Liver (tissue), 9 donors: ENCODE measurements around the gene MAPK6. TPM values are rescaled to one million over a fixed set of nuclear protein-coding genes. Genes with fewer than 3 reads are reported as not detected.
"Not testable (repeated sequence)": the region's sequence is repeated elsewhere in the genome, so short reads cannot be mapped to it uniquely, and the experiment has no call there.

Source experiments
- DNase-seq: peaks from one replicate; pipeline ENCODE4 v3.0.0-alpha.2; 2017; ENCODE audit warnings: low spot score
- H3K27ac ChIP-seq, 2 donors: one replicate each; pipeline ENCODE4 v1.7.0; 2013; ENCODE audit warnings: inconsistent platforms in 2 of 2, low read length in 2 of 2, control low read depth in 1 of 2, low read depth in 1 of 2, mild to moderate bottlenecking in 1 of 2
- H3K27me3 ChIP-seq, 4 donors: one replicate each; pipeline versions ENCODE4 v1.6.1 to v1.7.0; 2013; ENCODE audit warnings: low read length in 3 of 4, inconsistent platforms in 1 of 4, mild to moderate bottlenecking in 1 of 4, moderate library complexity in 1 of 4; ENCODE audit not compliant: control insufficient read depth in 4 of 4, insufficient read depth in 4 of 4
- H3K36me3 ChIP-seq, 4 donors: one replicate each; pipeline versions ENCODE4 v1.6.1 to v1.7.0; 2013; ENCODE audit warnings: low read length in 3 of 4, mild to moderate bottlenecking in 3 of 4, low read depth in 1 of 4, moderate library complexity in 1 of 4; ENCODE audit not compliant: control insufficient read depth in 4 of 4, insufficient read depth in 3 of 4
- H3K4me1 ChIP-seq, 4 donors: one replicate each; pipeline versions ENCODE4 v1.6.1 to v1.7.0; 2013; ENCODE audit warnings: low read length in 3 of 4, mild to moderate bottlenecking in 3 of 4, moderate library complexity in 1 of 4; ENCODE audit not compliant: control insufficient read depth in 4 of 4, insufficient read depth in 4 of 4
- H3K4me3 ChIP-seq, 3 donors: one replicate each; pipeline versions ENCODE4 v1.6.1 to v1.7.0; 2013; ENCODE audit warnings: low read length in 3 of 3, control low read depth in 1 of 3, low read depth in 1 of 3, mild to moderate bottlenecking in 1 of 3
- H3K9ac ChIP-seq, 2 donors: one replicate each; pipeline ENCODE4 v1.7.0; 2013; ENCODE audit warnings: low read length in 2 of 2, mild to moderate bottlenecking in 2 of 2, moderate library complexity in 2 of 2, control low read depth in 1 of 2, low read depth in 1 of 2
- H3K9me3 ChIP-seq, 4 donors: one replicate each; pipeline versions ENCODE4 v1.6.1 to v1.7.0; 2013; ENCODE audit warnings: low read length in 3 of 4; ENCODE audit not compliant: control insufficient read depth in 4 of 4
- ATF3 ChIP-seq: IDR thresholded peaks from 2 replicates; pipeline ENCODE4 v1.6.1; 2016; ENCODE audit warnings: antibody characterized with exemption
- CTCF ChIP-seq: fragments of 150-350 bp; IDR thresholded peaks from 2 replicates; pipeline ENCODE4 v1.5.1; 2017; ENCODE audit warnings: improper control_type of control experiment, low read depth, low read length; ENCODE audit not compliant: missing input control
- EGR1 ChIP-seq, 2 donors: IDR thresholded peaks; 2 replicates each; pipeline ENCODE4 v1.6.1; 2016 to 2018; ENCODE audit warnings: antibody characterized with exemption in 2 of 2, low read depth in 2 of 2
- FOXA1 ChIP-seq: IDR thresholded peaks from 2 replicates; pipeline ENCODE4 v1.6.1; 2016; ENCODE audit warnings: antibody characterized with exemption
- FOXA2 ChIP-seq: IDR thresholded peaks from 2 replicates; pipeline ENCODE4 v1.6.1; 2016; ENCODE audit warnings: antibody characterized with exemption
- GABPA ChIP-seq, 2 donors: IDR thresholded peaks in 1 of 2; conservative IDR thresholded peaks in 1 of 2; 2 replicates each; pipeline ENCODE4 v1.6.1; 2016; ENCODE audit warnings: antibody characterized with exemption in 2 of 2, mild to moderate bottlenecking in 1 of 2, moderate library complexity in 1 of 2
- HNF4A ChIP-seq, 2 donors: conservative IDR thresholded peaks; 2 replicates each; pipeline ENCODE4 v1.6.1; 2016; ENCODE audit warnings: antibody characterized with exemption in 2 of 2, mild to moderate bottlenecking in 2 of 2
- HNF4G ChIP-seq: IDR thresholded peaks from 2 replicates; pipeline ENCODE4 v1.6.1; 2016; ENCODE audit warnings: antibody characterized with exemption
- JUND ChIP-seq, 2 donors: IDR thresholded peaks; 2 replicates each; pipeline ENCODE4 v1.6.1; 2016; ENCODE audit warnings: antibody characterized with exemption in 2 of 2
- MAX ChIP-seq: IDR thresholded peaks from 2 replicates; pipeline ENCODE4 v1.6.1; 2016; ENCODE audit warnings: antibody characterized with exemption
- NR2F2 ChIP-seq: IDR thresholded peaks from 2 replicates; pipeline ENCODE4 v1.6.1; 2016; ENCODE audit warnings: antibody characterized with exemption
- RAD21 ChIP-seq, 2 donors: IDR thresholded peaks; 2 replicates each; pipeline ENCODE4 v1.6.1; 2016; ENCODE audit warnings: antibody characterized with exemption in 2 of 2, mild to moderate bottlenecking in 2 of 2
- RXRA ChIP-seq, 2 donors: IDR thresholded peaks; 2 replicates each; pipeline ENCODE4 v1.6.1; 2017 to 2018; ENCODE audit warnings: antibody characterized with exemption in 2 of 2, mild to moderate bottlenecking in 1 of 2
- SP1 ChIP-seq: IDR thresholded peaks from 2 replicates; pipeline ENCODE4 v1.6.1; 2018; ENCODE audit warnings: antibody characterized with exemption, mild to moderate bottlenecking
- TAF1 ChIP-seq: conservative IDR thresholded peaks from 2 replicates; pipeline ENCODE4 v1.6.1; 2016; ENCODE audit warnings: antibody characterized with exemption, mild to moderate bottlenecking
- YY1 ChIP-seq: IDR thresholded peaks from 2 replicates; pipeline ENCODE4 v1.6.1; 2016; ENCODE audit warnings: antibody characterized with exemption, mild to moderate bottlenecking
- WGBS: extraction: QIAGEN DNeasy Blood & Tissue Kit; methylation state at CpG from one replicate; pipeline ENCODE4 v1.1.7; 2013; 5-methylcytosine and 5-hydroxymethylcytosine counted together
- polyA plus RNA-seq, 2 donors: library from polyadenylated mRNA; stranded (reverse) in 1 of 2; unstranded in 1 of 2; fragments of 200-250 nt in 1 of 2; fragments of >200 nt in 1 of 2; fragmentation: Nextera tagmentation in 1 of 2; extraction: Ambion mirVana in 1 of 2; gene quantifications; one replicate each; pipeline versions ENCODE4 v1.2.1 to v1.2.3, GENCODE V29; 2013 to 2015
- total RNA-seq, 2 donors: library from RNA; depleted of rRNA; stranded (reverse); fragments of >200 nt; gene quantifications; one replicate each; pipeline ENCODE4 v1.2.3, GENCODE V29; 2014
- TF ChIP-seq, protein P1 (sequence below): IDR thresholded peaks from 2 replicates; pipeline ENCODE4 v1.6.1; 2016; ENCODE audit warnings: antibody characterized with exemption, mild to moderate bottlenecking
- TF ChIP-seq, protein P2 (sequence below): IDR thresholded peaks from 2 replicates; pipeline ENCODE4 v1.6.1; 2016; ENCODE audit warnings: antibody characterized with exemption
- donor health status: healthy.
- donor health status: healthy.
- donor health status: healthy.
- donor health status: healthy.
- donor health status: healthy.

The MAPK6 gene
- total and polyA plus RNA-seq, 4 donors, result 9.7 to 47.8 (median 32.1) TPM

- Histone ChIP-seq H3K36me3 (peaks cover 0 to 4% (median 0%) of the 10 kb centered on the region in 4 donors), H3K9ac (no peak overlapping the region), H3K9me3 (no peaks in the 10 kb centered on the region), H3K4me3 (no peak overlapping the region), H3K27ac (peak overlapping the region in 1 of 2 donors; percentile 10), H3K27me3 (no peaks in the 10 kb centered on the region), H3K4me1 (peaks cover 2 to 34% (median 12%) of the 10 kb centered on the region in 4 donors)
- no peak for DNase-seq
- TF ChIP-seq TAF1 (no peak), HNF4A (conservative IDR thresholded peaks at IDR 0.05) (no peak), MAX (no peak), GABPA (IDR thresholded peaks at IDR 0.05 in 1 of 2, conservative IDR thresholded peaks at IDR 0.05 in 1 of 2) (no peak), HNF4G (no peak), ATF3 (no peak), RXRA (IDR thresholded peaks at IDR 0.05) (no peak), FOXA1 (no peak), CTCF (no peak), NR2F2 (no peak), RAD21 (IDR thresholded peaks at IDR 0.05) (no peak), SP1 (no peak), JUND (IDR thresholded peaks at IDR 0.05) (no peak), FOXA2 (no peak), EGR1 (IDR thresholded peaks at IDR 0.05; ENCODE audit: low read depth in 2 of 2) (no peak), YY1 (no peak)
- TF ChIP-seq, protein P1, sequence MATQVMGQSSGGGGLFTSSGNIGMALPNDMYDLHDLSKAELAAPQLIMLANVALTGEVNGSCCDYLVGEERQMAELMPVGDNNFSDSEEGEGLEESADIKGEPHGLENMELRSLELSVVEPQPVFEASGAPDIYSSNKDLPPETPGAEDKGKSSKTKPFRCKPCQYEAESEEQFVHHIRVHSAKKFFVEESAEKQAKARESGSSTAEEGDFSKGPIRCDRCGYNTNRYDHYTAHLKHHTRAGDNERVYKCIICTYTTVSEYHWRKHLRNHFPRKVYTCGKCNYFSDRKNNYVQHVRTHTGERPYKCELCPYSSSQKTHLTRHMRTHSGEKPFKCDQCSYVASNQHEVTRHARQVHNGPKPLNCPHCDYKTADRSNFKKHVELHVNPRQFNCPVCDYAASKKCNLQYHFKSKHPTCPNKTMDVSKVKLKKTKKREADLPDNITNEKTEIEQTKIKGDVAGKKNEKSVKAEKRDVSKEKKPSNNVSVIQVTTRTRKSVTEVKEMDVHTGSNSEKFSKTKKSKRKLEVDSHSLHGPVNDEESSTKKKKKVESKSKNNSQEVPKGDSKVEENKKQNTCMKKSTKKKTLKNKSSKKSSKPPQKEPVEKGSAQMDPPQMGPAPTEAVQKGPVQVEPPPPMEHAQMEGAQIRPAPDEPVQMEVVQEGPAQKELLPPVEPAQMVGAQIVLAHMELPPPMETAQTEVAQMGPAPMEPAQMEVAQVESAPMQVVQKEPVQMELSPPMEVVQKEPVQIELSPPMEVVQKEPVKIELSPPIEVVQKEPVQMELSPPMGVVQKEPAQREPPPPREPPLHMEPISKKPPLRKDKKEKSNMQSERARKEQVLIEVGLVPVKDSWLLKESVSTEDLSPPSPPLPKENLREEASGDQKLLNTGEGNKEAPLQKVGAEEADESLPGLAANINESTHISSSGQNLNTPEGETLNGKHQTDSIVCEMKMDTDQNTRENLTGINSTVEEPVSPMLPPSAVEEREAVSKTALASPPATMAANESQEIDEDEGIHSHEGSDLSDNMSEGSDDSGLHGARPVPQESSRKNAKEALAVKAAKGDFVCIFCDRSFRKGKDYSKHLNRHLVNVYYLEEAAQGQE, result no peak
- TF ChIP-seq, protein P2, sequence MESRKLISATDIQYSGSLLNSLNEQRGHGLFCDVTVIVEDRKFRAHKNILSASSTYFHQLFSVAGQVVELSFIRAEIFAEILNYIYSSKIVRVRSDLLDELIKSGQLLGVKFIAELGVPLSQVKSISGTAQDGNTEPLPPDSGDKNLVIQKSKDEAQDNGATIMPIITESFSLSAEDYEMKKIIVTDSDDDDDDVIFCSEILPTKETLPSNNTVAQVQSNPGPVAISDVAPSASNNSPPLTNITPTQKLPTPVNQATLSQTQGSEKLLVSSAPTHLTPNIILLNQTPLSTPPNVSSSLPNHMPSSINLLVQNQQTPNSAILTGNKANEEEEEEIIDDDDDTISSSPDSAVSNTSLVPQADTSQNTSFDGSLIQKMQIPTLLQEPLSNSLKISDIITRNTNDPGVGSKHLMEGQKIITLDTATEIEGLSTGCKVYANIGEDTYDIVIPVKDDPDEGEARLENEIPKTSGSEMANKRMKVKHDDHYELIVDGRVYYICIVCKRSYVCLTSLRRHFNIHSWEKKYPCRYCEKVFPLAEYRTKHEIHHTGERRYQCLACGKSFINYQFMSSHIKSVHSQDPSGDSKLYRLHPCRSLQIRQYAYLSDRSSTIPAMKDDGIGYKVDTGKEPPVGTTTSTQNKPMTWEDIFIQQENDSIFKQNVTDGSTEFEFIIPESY, result no peak
- 94% methylated on average over 6 of the region's 6 CpGs for WGBS
Observed at GRCh38 chr15:52042051-52042851, 23.2 kb downstream of the MAPK6 start.

- peaks cover 0 to 16% (median 4%) of the 10 kb centered on the region in 4 donors for H3K36me3 ChIP-seq
- H3K9me3 ChIP-seq, H3K9ac ChIP-seq, DNase-seq, H3K4me3 ChIP-seq, H3K27me3 ChIP-seq, H3K27ac ChIP-seq, H3K4me1 ChIP-seq: not testable (repeated sequence)
- WGBS, result 79% methylated on average over 8 of the region's 8 CpGs
Observed at GRCh38 chr15:52045795-52046298, 26.8 kb downstream of the MAPK6 start.

- H3K36me3 ChIP-seq, result peaks cover 0 to 16% (median 6%) of the 10 kb centered on the region in 4 donors
- H3K4me1 ChIP-seq, result not testable (repeated sequence)
- 66% methylated on average over 5 of the region's 5 CpGs for WGBS
Observed at GRCh38 chr15:52046552-52046951, 27.5 kb downstream of the MAPK6 start.

More at GRCh38 chr15:52046552-52046951, 27.5 kb downstream of the MAPK6 start:
- not testable (repeated sequence) for DNase-seq, H3K27me3 ChIP-seq, H3K27ac ChIP-seq, H3K9me3 ChIP-seq, H3K4me3 ChIP-seq, H3K9ac ChIP-seq
